WTC11 (cell line): ENCODE data around the gene CD84. TPM values are rescaled to one million over a fixed set of nuclear protein-coding genes. Genes with fewer than 3 reads are reported as not detected.

Source experiments
- ATAC-seq: fragments of 200-7000 bp; cut with Tn5 transposase; 2 replicates; pipeline ENCODE4 v1.10.0; 2021; ENCODE audit warnings: mild to moderate bottlenecking, moderate library complexity
- CTCF ChIA-PET: fragments of 300-600 bp; sonication (Branson Sonifier 250); formaldehyde crosslinking; loops from one replicate; lab custom pipeline; 2021; ENCODE audit warnings: antibody characterized with exemption; lab: Charles Lee
- POLR2A ChIA-PET: fragments of 350-600 bp; sonication (Branson Sonifier 250); formaldehyde crosslinking; loops from one replicate; lab custom pipeline; 2021; ENCODE audit warnings: antibody characterized with exemption; lab: Charles Lee
- DNase-seq: peaks from one replicate; pipeline ENCODE4 v3.0.0; 2021; ENCODE audit warnings: low spot score
- H3K27ac Mint-ChIP-seq: 2 replicates; pipeline ENCODE4 v1.8.0; 2021; ENCODE audit warnings: mixed read lengths
- H3K27me3 Mint-ChIP-seq: 2 replicates; pipeline ENCODE4 v1.8.0; 2021; ENCODE audit warnings: low read depth, mild to moderate bottlenecking, moderate library complexity, mixed read lengths
- H3K36me3 Mint-ChIP-seq: 2 replicates; pipeline ENCODE4 v1.8.0; 2021; ENCODE audit warnings: mixed read lengths
- H3K4me1 Mint-ChIP-seq: 2 replicates; pipeline ENCODE4 v1.8.0; 2022; ENCODE audit warnings: mixed read lengths
- H3K4me3 Mint-ChIP-seq: 2 replicates; pipeline ENCODE4 v1.8.0; 2021; ENCODE audit warnings: mild to moderate bottlenecking, moderate library complexity, mixed read lengths
- H3K9me3 Mint-ChIP-seq: 2 replicates; pipeline ENCODE4 v1.8.0; 2021; ENCODE audit warnings: mixed read lengths
- GRHL2 ChIP-seq: fragments of 250-450 bp; sonication (Bioruptor Pico); IDR thresholded peaks from 2 replicates; pipeline ENCODE4 v1.8.0; 2022; ENCODE audit warnings: mild to moderate bottlenecking, moderate library complexity; ENCODE audit not compliant: insufficient replicate concordance, severe bottlenecking
- NR1H2 ChIP-seq: sonication (generic); formaldehyde crosslinking; IDR thresholded peaks from 2 replicates; pipeline ENCODE4 v1.9.0; 2021; ENCODE audit warnings: mild to moderate bottlenecking, moderate library complexity, missing genetic modification reagents
- NR3C1 ChIP-seq: sonication (generic); formaldehyde crosslinking; conservative IDR thresholded peaks from 2 replicates; pipeline ENCODE4 v1.8.1; 2023; ENCODE audit warnings: low read depth, mild to moderate bottlenecking, missing genetic modification reagents
- SMAD3 ChIP-seq: sonication (generic); formaldehyde crosslinking; IDR thresholded peaks from 2 replicates; pipeline ENCODE4 v1.8.0; 2022; ENCODE audit warnings: missing genetic modification reagents, mild to moderate bottlenecking, borderline replicate concordance
- SOX15 ChIP-seq: fragments of 250-450 bp; sonication (Bioruptor Pico); IDR thresholded peaks from 2 replicates; pipeline ENCODE4 v1.9.0; 2021; ENCODE audit warnings: mild to moderate bottlenecking
- TEAD1 ChIP-seq: sonication (generic); formaldehyde crosslinking; IDR thresholded peaks from 2 replicates; pipeline ENCODE4 v1.8.0; 2022; ENCODE audit warnings: mild to moderate bottlenecking, missing genetic modification reagents
- ZNF232 ChIP-seq: sonication (generic); formaldehyde crosslinking; IDR thresholded peaks from 2 replicates; pipeline ENCODE4 v1.8.0; 2022; ENCODE audit warnings: mild to moderate bottlenecking, missing genetic modification reagents
- ZNF263 ChIP-seq: sonication (generic); formaldehyde crosslinking; IDR thresholded peaks from 2 replicates; pipeline ENCODE4 v1.8.1; 2022; ENCODE audit warnings: low read depth, mild to moderate bottlenecking, moderate library complexity, missing genetic modification reagents
- total RNA-seq: library from RNA; stranded (reverse); gene quantifications from 3 replicates; pipeline ENCODE4 v1.2.3, GENCODE V29; 2021
- TF ChIP-seq, protein P1 (sequence below): sonication (generic); formaldehyde crosslinking; conservative IDR thresholded peaks from 2 replicates; pipeline ENCODE4 v1.8.1; 2023; ENCODE audit warnings: mild to moderate bottlenecking, low read depth, missing genetic modification reagents, moderate library complexity
- TF ChIP-seq, protein P2 (sequence below): fragments of 250-450 bp; sonication (Bioruptor Pico); IDR thresholded peaks from 2 replicates; pipeline ENCODE4 v1.8.0; 2021; ENCODE audit warnings: mild to moderate bottlenecking
- TF ChIP-seq, protein P3 (sequence below): sonication (generic); formaldehyde crosslinking; IDR thresholded peaks from 2 replicates; pipeline ENCODE4 v1.8.1; 2023; ENCODE audit warnings: mild to moderate bottlenecking, missing genetic modification reagents, borderline replicate concordance
- TF ChIP-seq, protein P4 (sequence below): sonication (generic); formaldehyde crosslinking; IDR thresholded peaks from 2 replicates; pipeline ENCODE4 v1.8.0; 2022; ENCODE audit warnings: missing genetic modification reagents

CD84 gene
- total RNA-seq, 1 experiment from 2014 or later: 0.17 TPM

DNA sequence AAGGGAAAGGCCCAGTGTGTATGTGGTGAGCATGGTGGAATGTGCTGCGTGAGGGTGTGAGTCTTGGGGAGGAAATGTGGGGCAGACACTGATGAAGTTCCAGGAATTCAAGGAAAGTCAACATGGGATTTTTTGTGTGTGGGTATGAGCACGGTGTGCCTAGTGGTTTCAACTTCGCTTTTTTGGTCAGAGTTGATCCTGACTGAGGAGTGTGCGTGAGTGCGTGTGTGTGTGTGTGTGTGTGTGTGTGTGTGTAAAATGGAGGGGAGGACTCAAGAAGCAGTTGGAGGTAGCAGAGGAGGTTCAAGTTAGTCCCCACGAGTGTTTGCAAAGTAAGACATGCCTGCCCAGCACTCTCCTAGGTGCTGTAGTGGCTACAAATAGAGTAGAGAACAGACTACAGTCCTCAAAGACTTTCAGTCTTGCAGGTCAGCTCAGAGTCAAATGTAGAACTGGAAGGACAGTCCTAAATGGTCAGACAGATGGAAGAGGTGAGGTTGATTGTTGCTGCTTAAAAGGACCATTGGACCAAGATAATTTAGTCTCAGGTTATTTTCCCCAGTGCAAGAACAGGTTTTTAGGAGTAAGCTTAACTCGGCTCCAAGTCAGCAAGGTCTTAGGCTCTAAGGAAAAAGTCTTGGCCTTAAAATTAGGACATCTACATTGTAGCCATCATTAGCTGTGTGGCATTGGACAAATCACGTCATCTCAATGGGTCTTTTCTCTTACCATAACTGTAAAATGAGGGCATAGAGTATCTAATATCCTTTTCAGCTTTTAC lies 42.5 kb upstream of the CD84 start:
- no peak overlapping the region for H3K4me3 Mint-ChIP-seq
- H3K36me3 Mint-ChIP-seq: peaks cover 7% of the 10 kb centered on the region
- CTCF ChIA-PET: no interaction called here

DNA sequence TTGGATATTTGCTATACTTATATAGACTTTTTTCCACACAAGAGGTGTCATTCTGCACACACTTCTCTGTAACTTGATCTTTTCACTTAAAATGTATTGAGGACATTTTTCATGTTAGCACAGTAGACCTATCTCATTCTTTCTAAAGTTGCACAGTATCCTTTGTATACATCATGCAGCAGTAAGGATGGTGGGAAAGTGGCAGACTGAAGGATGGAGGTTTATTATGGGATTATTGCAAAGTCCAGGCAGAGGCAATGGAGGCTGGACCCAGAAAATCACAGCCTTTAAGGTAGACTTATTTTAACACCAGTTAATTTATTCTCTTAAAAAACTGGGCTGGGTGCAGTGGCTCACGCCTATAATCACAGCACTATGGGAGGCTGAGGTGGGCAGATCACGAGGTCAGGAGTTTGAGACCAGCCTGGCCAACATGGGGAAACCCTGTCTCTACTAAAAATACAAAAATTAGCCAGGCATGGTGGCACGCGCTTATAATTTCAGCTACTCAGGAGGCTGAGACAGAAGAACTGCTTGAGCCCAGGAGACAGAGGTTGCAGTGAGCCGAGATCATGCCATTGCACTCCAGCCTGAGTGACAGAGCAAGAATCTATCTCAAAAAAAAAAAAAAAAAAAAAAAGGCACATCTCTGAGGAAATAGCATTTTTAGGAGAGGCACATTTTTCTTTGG lies 41.8 kb upstream of the CD84 start:
- Mint-ChIP-seq H3K27ac (peak overlapping the region; percentile 39; the same call in 1 of the 2 replicates), H3K4me1 (peaks cover 12% of the 10 kb centered on the region), H3K9me3 (peaks cover 12% of the 10 kb centered on the region), H3K4me3 (no peak overlapping the region), H3K27me3 (no peaks in the 10 kb centered on the region; the same call in 1 of the 2 replicates), H3K36me3 (peaks cover 7% of the 10 kb centered on the region)
- ChIA-PET POLR2A (no interaction called here), CTCF (no interaction called here)
- TF ChIP-seq ZNF263: no peak
- no peak for TF ChIP-seq NR1H2 (CRISPR knock-in tag)
- no peak for TF ChIP-seq NR3C1 (CRISPR knock-in tag)
- TF ChIP-seq SOX15 (CRISPR knock-in tag): no peak
- no peak for TF ChIP-seq ZNF232 (CRISPR knock-in tag)
- TF ChIP-seq, protein P1, sequence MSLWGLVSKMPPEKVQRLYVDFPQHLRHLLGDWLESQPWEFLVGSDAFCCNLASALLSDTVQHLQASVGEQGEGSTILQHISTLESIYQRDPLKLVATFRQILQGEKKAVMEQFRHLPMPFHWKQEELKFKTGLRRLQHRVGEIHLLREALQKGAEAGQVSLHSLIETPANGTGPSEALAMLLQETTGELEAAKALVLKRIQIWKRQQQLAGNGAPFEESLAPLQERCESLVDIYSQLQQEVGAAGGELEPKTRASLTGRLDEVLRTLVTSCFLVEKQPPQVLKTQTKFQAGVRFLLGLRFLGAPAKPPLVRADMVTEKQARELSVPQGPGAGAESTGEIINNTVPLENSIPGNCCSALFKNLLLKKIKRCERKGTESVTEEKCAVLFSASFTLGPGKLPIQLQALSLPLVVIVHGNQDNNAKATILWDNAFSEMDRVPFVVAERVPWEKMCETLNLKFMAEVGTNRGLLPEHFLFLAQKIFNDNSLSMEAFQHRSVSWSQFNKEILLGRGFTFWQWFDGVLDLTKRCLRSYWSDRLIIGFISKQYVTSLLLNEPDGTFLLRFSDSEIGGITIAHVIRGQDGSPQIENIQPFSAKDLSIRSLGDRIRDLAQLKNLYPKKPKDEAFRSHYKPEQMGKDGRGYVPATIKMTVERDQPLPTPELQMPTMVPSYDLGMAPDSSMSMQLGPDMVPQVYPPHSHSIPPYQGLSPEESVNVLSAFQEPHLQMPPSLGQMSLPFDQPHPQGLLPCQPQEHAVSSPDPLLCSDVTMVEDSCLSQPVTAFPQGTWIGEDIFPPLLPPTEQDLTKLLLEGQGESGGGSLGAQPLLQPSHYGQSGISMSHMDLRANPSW (CRISPR knock-in tag): no peak
- TF ChIP-seq, protein P2, sequence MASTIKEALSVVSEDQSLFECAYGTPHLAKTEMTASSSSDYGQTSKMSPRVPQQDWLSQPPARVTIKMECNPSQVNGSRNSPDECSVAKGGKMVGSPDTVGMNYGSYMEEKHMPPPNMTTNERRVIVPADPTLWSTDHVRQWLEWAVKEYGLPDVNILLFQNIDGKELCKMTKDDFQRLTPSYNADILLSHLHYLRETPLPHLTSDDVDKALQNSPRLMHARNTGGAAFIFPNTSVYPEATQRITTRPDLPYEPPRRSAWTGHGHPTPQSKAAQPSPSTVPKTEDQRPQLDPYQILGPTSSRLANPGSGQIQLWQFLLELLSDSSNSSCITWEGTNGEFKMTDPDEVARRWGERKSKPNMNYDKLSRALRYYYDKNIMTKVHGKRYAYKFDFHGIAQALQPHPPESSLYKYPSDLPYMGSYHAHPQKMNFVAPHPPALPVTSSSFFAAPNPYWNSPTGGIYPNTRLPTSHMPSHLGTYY: no peak
- ATAC-seq (no peak), DNase-seq (no peak)

More for the DNA sequence above, 42.5 kb upstream of the CD84 start:
- H3K27ac Mint-ChIP-seq: peak overlapping the region; percentile 39
- TF ChIP-seq, protein P3, sequence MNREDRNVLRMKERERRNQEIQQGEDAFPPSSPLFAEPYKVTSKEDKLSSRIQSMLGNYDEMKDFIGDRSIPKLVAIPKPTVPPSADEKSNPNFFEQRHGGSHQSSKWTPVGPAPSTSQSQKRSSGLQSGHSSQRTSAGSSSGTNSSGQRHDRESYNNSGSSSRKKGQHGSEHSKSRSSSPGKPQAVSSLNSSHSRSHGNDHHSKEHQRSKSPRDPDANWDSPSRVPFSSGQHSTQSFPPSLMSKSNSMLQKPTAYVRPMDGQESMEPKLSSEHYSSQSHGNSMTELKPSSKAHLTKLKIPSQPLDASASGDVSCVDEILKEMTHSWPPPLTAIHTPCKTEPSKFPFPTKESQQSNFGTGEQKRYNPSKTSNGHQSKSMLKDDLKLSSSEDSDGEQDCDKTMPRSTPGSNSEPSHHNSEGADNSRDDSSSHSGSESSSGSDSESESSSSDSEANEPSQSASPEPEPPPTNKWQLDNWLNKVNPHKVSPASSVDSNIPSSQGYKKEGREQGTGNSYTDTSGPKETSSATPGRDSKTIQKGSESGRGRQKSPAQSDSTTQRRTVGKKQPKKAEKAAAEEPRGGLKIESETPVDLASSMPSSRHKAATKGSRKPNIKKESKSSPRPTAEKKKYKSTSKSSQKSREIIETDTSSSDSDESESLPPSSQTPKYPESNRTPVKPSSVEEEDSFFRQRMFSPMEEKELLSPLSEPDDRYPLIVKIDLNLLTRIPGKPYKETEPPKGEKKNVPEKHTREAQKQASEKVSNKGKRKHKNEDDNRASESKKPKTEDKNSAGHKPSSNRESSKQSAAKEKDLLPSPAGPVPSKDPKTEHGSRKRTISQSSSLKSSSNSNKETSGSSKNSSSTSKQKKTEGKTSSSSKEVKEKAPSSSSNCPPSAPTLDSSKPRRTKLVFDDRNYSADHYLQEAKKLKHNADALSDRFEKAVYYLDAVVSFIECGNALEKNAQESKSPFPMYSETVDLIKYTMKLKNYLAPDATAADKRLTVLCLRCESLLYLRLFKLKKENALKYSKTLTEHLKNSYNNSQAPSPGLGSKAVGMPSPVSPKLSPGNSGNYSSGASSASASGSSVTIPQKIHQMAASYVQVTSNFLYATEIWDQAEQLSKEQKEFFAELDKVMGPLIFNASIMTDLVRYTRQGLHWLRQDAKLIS (CRISPR knock-in tag): no peak
- TF ChIP-seq GRHL2: no peak
- H3K27me3 Mint-ChIP-seq: no peaks in the 10 kb centered on the region; the same call in 1 of the 2 replicates
- H3K4me1 Mint-ChIP-seq: peaks cover 12% of the 10 kb centered on the region
- H3K9me3 Mint-ChIP-seq: peaks cover 13% of the 10 kb centered on the region
- no peak for ATAC-seq
- DNase-seq: no peak
- POLR2A ChIA-PET: no interaction called here

DNA sequence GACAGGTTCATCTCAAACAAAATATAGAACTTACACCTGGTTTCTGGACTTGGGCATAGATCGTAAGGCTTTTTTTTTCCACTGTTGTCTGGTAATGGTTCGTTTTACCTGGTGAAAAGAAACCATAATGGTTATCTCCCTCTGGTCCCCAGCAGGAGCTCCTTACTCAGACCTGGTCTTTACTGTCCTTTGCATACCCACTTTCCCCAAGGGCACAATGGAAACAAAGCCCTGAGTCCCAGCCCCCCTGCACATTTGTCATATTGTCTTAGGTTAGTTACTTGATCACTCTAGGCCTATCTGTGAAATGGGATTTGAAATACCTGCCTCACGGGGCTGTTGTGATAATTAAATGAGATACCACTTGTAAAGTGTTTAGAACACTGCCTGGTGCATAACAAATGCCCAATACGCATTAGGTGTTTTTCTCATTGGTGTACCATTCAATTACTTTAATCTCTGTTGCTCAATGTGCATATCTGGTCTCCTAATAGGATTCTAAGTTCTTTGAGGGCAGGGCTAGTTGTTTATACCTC lies 40.5 kb upstream of the CD84 start:
- H3K27me3 Mint-ChIP-seq: no peaks in the 10 kb centered on the region; the same call in 1 of the 2 replicates
- no peak for DNase-seq
- TF ChIP-seq TEAD1 (CRISPR knock-in tag) (no peak), SMAD3 (CRISPR knock-in tag) (no peak)
- TF ChIP-seq, protein P4, sequence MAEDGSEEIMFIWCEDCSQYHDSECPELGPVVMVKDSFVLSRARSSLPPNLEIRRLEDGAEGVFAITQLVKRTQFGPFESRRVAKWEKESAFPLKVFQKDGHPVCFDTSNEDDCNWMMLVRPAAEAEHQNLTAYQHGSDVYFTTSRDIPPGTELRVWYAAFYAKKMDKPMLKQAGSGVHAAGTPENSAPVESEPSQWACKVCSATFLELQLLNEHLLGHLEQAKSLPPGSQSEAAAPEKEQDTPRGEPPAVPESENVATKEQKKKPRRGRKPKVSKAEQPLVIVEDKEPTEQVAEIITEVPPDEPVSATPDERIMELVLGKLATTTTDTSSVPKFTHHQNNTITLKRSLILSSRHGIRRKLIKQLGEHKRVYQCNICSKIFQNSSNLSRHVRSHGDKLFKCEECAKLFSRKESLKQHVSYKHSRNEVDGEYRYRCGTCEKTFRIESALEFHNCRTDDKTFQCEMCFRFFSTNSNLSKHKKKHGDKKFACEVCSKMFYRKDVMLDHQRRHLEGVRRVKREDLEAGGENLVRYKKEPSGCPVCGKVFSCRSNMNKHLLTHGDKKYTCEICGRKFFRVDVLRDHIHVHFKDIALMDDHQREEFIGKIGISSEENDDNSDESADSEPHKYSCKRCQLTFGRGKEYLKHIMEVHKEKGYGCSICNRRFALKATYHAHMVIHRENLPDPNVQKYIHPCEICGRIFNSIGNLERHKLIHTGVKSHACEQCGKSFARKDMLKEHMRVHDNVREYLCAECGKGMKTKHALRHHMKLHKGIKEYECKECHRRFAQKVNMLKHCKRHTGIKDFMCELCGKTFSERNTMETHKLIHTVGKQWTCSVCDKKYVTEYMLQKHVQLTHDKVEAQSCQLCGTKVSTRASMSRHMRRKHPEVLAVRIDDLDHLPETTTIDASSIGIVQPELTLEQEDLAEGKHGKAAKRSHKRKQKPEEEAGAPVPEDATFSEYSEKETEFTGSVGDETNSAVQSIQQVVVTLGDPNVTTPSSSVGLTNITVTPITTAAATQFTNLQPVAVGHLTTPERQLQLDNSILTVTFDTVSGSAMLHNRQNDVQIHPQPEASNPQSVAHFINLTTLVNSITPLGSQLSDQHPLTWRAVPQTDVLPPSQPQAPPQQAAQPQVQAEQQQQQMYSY (CRISPR knock-in tag): no peak
- H3K4me3 Mint-ChIP-seq: no peak overlapping the region
- ATAC-seq: no peak
- POLR2A ChIA-PET: no interaction called here
- CTCF ChIA-PET: interaction anchor here (0.6 to 1.6 kb wide), 6 partner anchors 13 to 253 kb away, joined by 3 to 12 read pairs (median 5); no protein-coding TSS in a partner anchor
- H3K9me3 Mint-ChIP-seq: peaks cover 12% of the 10 kb centered on the region
- peaks cover 7% of the 10 kb centered on the region for H3K36me3 Mint-ChIP-seq
- no peak overlapping the region for H3K27ac Mint-ChIP-seq
- peaks cover 12% of the 10 kb centered on the region for H3K4me1 Mint-ChIP-seq
